H1 (cell line): ENCODE data around the gene F2. TPM values are rescaled to one million over a fixed set of nuclear protein-coding genes. Genes with fewer than 3 reads are reported as not detected.

ENCODE experiments used
- CTCF ChIA-PET: fragments of 300-600 bp; sonication (Branson Sonifier 250); formaldehyde crosslinking; loops from one replicate; lab custom pipeline; 2021; ENCODE audit not compliant: partially characterized antibody; lab: Charles Lee
- POLR2A ChIA-PET: fragments of 300-600 bp; sonication (Branson Sonifier 250); formaldehyde crosslinking; loops from one replicate; lab custom pipeline; 2021; ENCODE audit warnings: inconsistent platforms; ENCODE audit not compliant: partially characterized antibody; lab: Charles Lee
- DNase-seq, 2 experiments: peaks; one replicate each; pipeline versions ENCODE4 v3.0.0 to v3.0.0-alpha.2; 2010 to 2022; ENCODE audit warnings: low spot score in 2 of 2, low read depth in 1 of 2, mixed read lengths in 1 of 2
- FAIRE-seq: peaks from 2 replicates; lab custom pipeline; 2011; peaks lifted over from hg19 to GRCh38; lab: Jason Lieb, UNC
- H2AFZ ChIP-seq: 2 replicates; pipeline ENCODE4 v1.8.1; 2012; ENCODE audit warnings: low read length, inconsistent platforms
- H2AK5ac ChIP-seq: 2 replicates; pipeline ENCODE4 v1.6.1; 2013; ENCODE audit warnings: low read depth, low read length
- H2BK120ac ChIP-seq: replicated peaks from 2 replicates; pipeline ENCODE3; 2013; ENCODE audit warnings: low read depth, low read length, inconsistent platforms
- H2BK12ac ChIP-seq: 2 replicates; pipeline ENCODE4 v1.6.1; 2013; ENCODE audit warnings: low read depth, low read length
- H2BK15ac ChIP-seq: 2 replicates; pipeline ENCODE4 v1.6.1; 2013; ENCODE audit warnings: low read length
- H2BK20ac ChIP-seq: 2 replicates; pipeline ENCODE4 v1.6.1; 2013; ENCODE audit warnings: low read length
- H2BK5ac ChIP-seq: 2 replicates; pipeline ENCODE4 v1.6.1; 2013; ENCODE audit warnings: low read depth, low read length
- H3K14ac ChIP-seq: 2 replicates; pipeline ENCODE4 v1.6.1; 2013; ENCODE audit warnings: inconsistent platforms; ENCODE audit not compliant: insufficient read length
- H3K18ac ChIP-seq: 2 replicates; pipeline ENCODE4 v1.6.1; 2013; ENCODE audit warnings: low read length; ENCODE audit errors: extremely low read depth
- H3K23ac ChIP-seq: 2 replicates; pipeline ENCODE4 v1.6.1; 2013; ENCODE audit warnings: inconsistent platforms; ENCODE audit not compliant: insufficient read length
- H3K23me2 ChIP-seq: 2 replicates; pipeline ENCODE4 v1.6.1; 2013; ENCODE audit warnings: low read depth, low read length
- H3K27ac ChIP-seq: 2 replicates; pipeline ENCODE4 v1.6.1; 2011; ENCODE audit warnings: low read depth, low read length, inconsistent platforms
- H3K27me3 ChIP-seq, 4 experiments: replicated peaks in 1 of 4; 1 replicate in 1 of 4; 2 replicates in 3 of 4; pipeline versions ENCODE4 v1.6.1 to v1.8.1; 2011 to 2013; ENCODE audit warnings: low read length in 3 of 4, mild to moderate bottlenecking in 3 of 4, inconsistent platforms in 2 of 4, mixed read lengths in 2 of 4, moderate library complexity in 1 of 4; ENCODE audit not compliant: control insufficient read depth in 3 of 4, insufficient read depth in 3 of 4; ENCODE audit errors: extremely low read depth in 1 of 4
- H3K36me3 ChIP-seq, 4 experiments: 2 replicates each; pipeline versions ENCODE4 v1.6.1 to v1.8.1; 2011 to 2013; ENCODE audit warnings: mild to moderate bottlenecking in 4 of 4, low read length in 3 of 4, moderate library complexity in 2 of 4, control low read depth in 1 of 4, inconsistent platforms in 1 of 4; ENCODE audit not compliant: insufficient read depth in 4 of 4, control insufficient read depth in 2 of 4
- H3K4ac ChIP-seq: replicated peaks from 2 replicates; pipeline ENCODE3; 2013; ENCODE audit warnings: low read length, low read depth, mixed read lengths, inconsistent platforms; ENCODE audit not compliant: insufficient read length
- H3K4me1 ChIP-seq, 4 experiments: replicated peaks in 1 of 4; 1 replicate in 1 of 4; 2 replicates in 3 of 4; pipeline versions ENCODE4 v1.6.1 to v1.8.1; 2011 to 2013; ENCODE audit warnings: low read length in 3 of 4, inconsistent platforms in 2 of 4, mixed read lengths in 1 of 4; ENCODE audit not compliant: insufficient read depth in 4 of 4, control insufficient read depth in 3 of 4
- H3K4me2 ChIP-seq, 2 experiments: 2 replicates each; pipeline versions ENCODE4 v1.6.1 to v1.8.1; 2011 to 2013; ENCODE audit warnings: low read depth in 2 of 2, low read length in 2 of 2, control low read depth in 1 of 2, inconsistent platforms in 1 of 2, mild to moderate bottlenecking in 1 of 2; ENCODE audit not compliant: insufficient read depth in 1 of 2
- H3K4me3 ChIP-seq, 4 experiments: fragments of 200-600, 300-600 bp in 1 of 4; sonication (generic), shearing (Covaris generic), sonication (Bioruptor Twin) in 1 of 4; 2 replicates each; pipeline versions ENCODE4 v1.5.1 to v1.8.1; 2011 to 2016; ENCODE audit warnings: low read length in 4 of 4, low read depth in 3 of 4, control low read depth in 2 of 4, inconsistent platforms in 2 of 4, mild to moderate bottlenecking in 2 of 4, mixed read lengths in 1 of 4, moderate library complexity in 1 of 4; ENCODE audit not compliant: insufficient read depth in 2 of 4; ENCODE audit errors: extremely low read depth in 1 of 4
- H3K56ac ChIP-seq: replicated peaks from 2 replicates; pipeline ENCODE3; 2013; ENCODE audit warnings: low read depth, mild to moderate bottlenecking, mixed read lengths, low read length, inconsistent platforms; ENCODE audit not compliant: insufficient read length
- H3K79me1 ChIP-seq: 2 replicates; pipeline ENCODE4 v1.6.1; 2013; ENCODE audit warnings: low read depth, low read length, control low read depth
- H3K79me2 ChIP-seq, 2 experiments: 2 replicates each; pipeline versions ENCODE4 v1.6.1 to v1.8.1; 2012 to 2013; ENCODE audit warnings: low read length in 2 of 2, mild to moderate bottlenecking in 2 of 2, inconsistent platforms in 1 of 2; ENCODE audit not compliant: insufficient read depth in 2 of 2, control insufficient read depth in 1 of 2
- H3K9ac ChIP-seq, 4 experiments: replicated peaks in 1 of 4; 1 replicate in 1 of 4; 2 replicates in 3 of 4; pipeline versions ENCODE4 v1.6.1 to v1.8.1; 2011 to 2013; ENCODE audit warnings: low read depth in 3 of 4, low read length in 3 of 4, control low read depth in 2 of 4, mild to moderate bottlenecking in 2 of 4, moderate library complexity in 2 of 4, inconsistent platforms in 1 of 4; ENCODE audit errors: extremely low read depth in 1 of 4
- H3K9me3 ChIP-seq, 2 experiments: 2 replicates each; pipeline versions ENCODE4 v1.6.1 to v1.8.1; 2012 to 2013; ENCODE audit warnings: mild to moderate bottlenecking in 2 of 2, moderate library complexity in 2 of 2, control low read depth in 1 of 2, inconsistent platforms in 1 of 2, low read depth in 1 of 2, low read length in 1 of 2, mixed read lengths in 1 of 2; ENCODE audit not compliant: insufficient read depth in 2 of 2
- H4K20me1 ChIP-seq, 2 experiments: replicated peaks in 1 of 2; 2 replicates each; pipeline versions ENCODE3 to v1.8.1; 2011 to 2013; ENCODE audit warnings: inconsistent platforms in 2 of 2, low read length in 2 of 2, mild to moderate bottlenecking in 1 of 2; ENCODE audit not compliant: insufficient read depth in 2 of 2, control insufficient read depth in 1 of 2
- H4K5ac ChIP-seq: 2 replicates; pipeline ENCODE4 v1.6.1; 2013; ENCODE audit warnings: low read length, low read depth, mixed read lengths, inconsistent platforms; ENCODE audit not compliant: insufficient read length
- H4K8ac ChIP-seq: 2 replicates; pipeline ENCODE4 v1.8.0; 2013; ENCODE audit warnings: mild to moderate bottlenecking, moderate library complexity, low read length, inconsistent platforms; ENCODE audit not compliant: insufficient read depth; ENCODE audit errors: extremely low read depth
- H4K91ac ChIP-seq: replicated peaks from 2 replicates; pipeline ENCODE3; 2013; ENCODE audit warnings: low read length, mixed read lengths, inconsistent platforms; ENCODE audit not compliant: insufficient read length
- CTCF ChIP-seq, 3 experiments: IDR thresholded peaks; 1 replicate in 2 of 3; 2 replicates in 1 of 3; pipeline versions ENCODE4 v1.5.1 to v1.6.1; 2011; ENCODE audit warnings: low read length in 3 of 3, mild to moderate bottlenecking in 3 of 3, inconsistent platforms in 2 of 3, low read depth in 1 of 3, moderate library complexity in 1 of 3; ENCODE audit not compliant: insufficient read depth in 1 of 3; ENCODE audit errors: control extremely low read depth in 1 of 3
- PHF8 ChIP-seq: fragments of 200-600 bp; sonication (generic); conservative IDR thresholded peaks from 2 replicates; pipeline ENCODE4 v1.7.1; 2012; ENCODE audit warnings: low read depth, mild to moderate bottlenecking, inconsistent platforms, low read length, moderate library complexity
- POLR2AphosphoS5 ChIP-seq: IDR thresholded peaks from 2 replicates; pipeline ENCODE4 v1.6.1; 2011; ENCODE audit warnings: low read depth, low read length
- SUZ12 ChIP-seq: fragments of 200-600 bp; sonication (generic); IDR thresholded peaks from 2 replicates; pipeline ENCODE4 v1.6.1; 2012; ENCODE audit warnings: mild to moderate bottlenecking, inconsistent platforms, low read length, moderate library complexity, mixed read lengths
- WGBS, 2 experiments: shearing (Covaris generic) in 1 of 2; methylation state at CpG; one replicate each; pipeline versions ENCODE4 v1.1.6 to v1.1.7; 2013 to 2015; ENCODE audit warnings: low lambda C conversion rate in 2 of 2, mixed read lengths in 2 of 2, inconsistent platforms in 1 of 2, low coverage in 1 of 2, missing lambda C conversion rate in 1 of 2; ENCODE audit not compliant: insufficient replicate concordance in 2 of 2, insufficient coverage in 1 of 2, insufficient read length in 1 of 2; ENCODE audit errors: extremely low coverage in 1 of 2, missing lambda C conversion rate in 1 of 2; 5-methylcytosine and 5-hydroxymethylcytosine counted together
- polyA plus RNA-seq, 7 experiments: library from polyadenylated mRNA; depleted of rRNA in 3 of 7; stranded (reverse) in 5 of 7; unstranded in 2 of 7; fragments of >200 nt in 5 of 7; fragments of 200-250 nt in 2 of 7; gene quantifications; 1 replicate in 5 of 7; 2 replicates in 1 of 7; 4 replicates in 1 of 7; pipeline versions ENCODE4 v1.2.1 to v1.2.3, GENCODE V29; 2011 to 2013; ENCODE audit warnings: missing spikeins in 2 of 7, mixed read lengths in 2 of 7
- total RNA-seq: library from RNA; stranded (reverse); fragmentation: NEBNext Ultra II Directional; extraction: Animal tissue kit (Norgen Biotek cat#: 25700); gene quantifications from 2 replicates; pipeline ENCODE4 v1.2.1, GENCODE V29; 2021

The F2 gene
- total and polyA plus RNA-seq, 2 of the 8 experiments (the other 6 are each of a cell fraction or from before 2014, with no cell fraction given): 0.11 TPM; not detected in 1

GRCh38 chr11:46736146-46736545 is 17.1 kb downstream of the F2 start:
- Histone ChIP-seq H4K91ac (no peak overlapping the region), H3K23me2 (no peaks in the 10 kb centered on the region), H2BK5ac (no peak overlapping the region), H2AK5ac (no peak overlapping the region), H4K8ac (no peak overlapping the region), H3K4me3 (no peak overlapping the region), H3K56ac (no peak overlapping the region), H2BK20ac (no peak overlapping the region), H3K4me1 (peaks cover 0 to 3% (median 0%) of the 10 kb centered on the region in 4 experiments; a peak in 1 of 7 replicates), H3K27ac (no peak overlapping the region), H3K79me2 (no peaks in the 10 kb centered on the region), H2AFZ (no peak overlapping the region), H4K20me1 (no peaks in the 10 kb centered on the region), H3K9ac (no peak overlapping the region), H2BK15ac (no peak overlapping the region), H3K36me3 (peaks cover 0 to 3% (median 2%) of the 10 kb centered on the region in 4 experiments; a peak in 3 of 8 replicates), H3K4ac (no peak overlapping the region), H2BK12ac (no peak overlapping the region), H3K23ac (no peak overlapping the region), H4K5ac (no peak overlapping the region), H2BK120ac (no peak overlapping the region), H3K18ac (no peak overlapping the region), H3K9me3 (no peaks in the 10 kb centered on the region), H3K79me1 (no peaks in the 10 kb centered on the region), H3K14ac (no peak overlapping the region), H3K4me2 (no peak overlapping the region), H3K27me3 (no peaks in the 10 kb centered on the region)
- FAIRE-seq (no peak), DNase-seq (no peak)
- ChIA-PET CTCF (interaction anchor here (1.0 to 1.2 kb wide), 2 partner anchors 9 to 65 kb away, joined by 3 to 5 read pairs; no protein-coding TSS in a partner anchor), POLR2A (interaction anchor here (0.6 kb wide), 1 partner anchor 111 kb away, joined by 5 read pairs; no protein-coding TSS in a partner anchor)
- TF ChIP-seq SUZ12 (no peak), CTCF (IDR thresholded peaks at IDR 0.05; ENCODE audit: control extremely low read depth in 1 of 3, insufficient read depth in 1 of 3, low read depth in 1 of 3, low read length in 3 of 3) (no peak), POLR2AphosphoS5 (no peak), PHF8 (no peak)
- WGBS, 2 experiments: 93% methylated on average over 7 of the region's 7 CpGs; no CpG with 5 or more reads in 1 of the 2 experiments
